Activated naive CD8-positive, alpha-beta T cell treated with anti-CD3 and anti-CD28 coated beads, Interleukin-2, amount 50 U/mL, for 24 hours (primary cell): ENCODE measurements around the gene WBP1.
A peak's percentile ranks its signal among the peaks of the same experiment; 100 is the strongest.

Experiments used
- ATAC-seq: fragments of 150-1000 bp; cut with Tn5 transposase; one replicate; pipeline ENCODE4 v1.10.0; 2021
- DNase-seq: peaks from one replicate; pipeline ENCODE4 v3.0.0; 2021
- H3K27ac Mint-ChIP-seq: one replicate; pipeline ENCODE4 v1.8.0; 2021; ENCODE audit warnings: mild to moderate bottlenecking, mixed read lengths
- H3K27me3 Mint-ChIP-seq: one replicate; pipeline ENCODE4 v1.8.0; 2021; ENCODE audit warnings: mixed read lengths
- H3K36me3 Mint-ChIP-seq: one replicate; pipeline ENCODE4 v1.8.0; 2021; ENCODE audit warnings: low read depth, mixed read lengths
- H3K4me1 Mint-ChIP-seq: one replicate; pipeline ENCODE4 v1.8.0; 2021; ENCODE audit warnings: mixed read lengths
- H3K4me3 Mint-ChIP-seq: one replicate; pipeline ENCODE4 v1.8.0; 2021; ENCODE audit warnings: mild to moderate bottlenecking, moderate library complexity, mixed read lengths
- H3K9me3 Mint-ChIP-seq: one replicate; pipeline ENCODE4 v1.8.0; 2021; ENCODE audit warnings: mixed read lengths

WBP1 gene

DNA sequence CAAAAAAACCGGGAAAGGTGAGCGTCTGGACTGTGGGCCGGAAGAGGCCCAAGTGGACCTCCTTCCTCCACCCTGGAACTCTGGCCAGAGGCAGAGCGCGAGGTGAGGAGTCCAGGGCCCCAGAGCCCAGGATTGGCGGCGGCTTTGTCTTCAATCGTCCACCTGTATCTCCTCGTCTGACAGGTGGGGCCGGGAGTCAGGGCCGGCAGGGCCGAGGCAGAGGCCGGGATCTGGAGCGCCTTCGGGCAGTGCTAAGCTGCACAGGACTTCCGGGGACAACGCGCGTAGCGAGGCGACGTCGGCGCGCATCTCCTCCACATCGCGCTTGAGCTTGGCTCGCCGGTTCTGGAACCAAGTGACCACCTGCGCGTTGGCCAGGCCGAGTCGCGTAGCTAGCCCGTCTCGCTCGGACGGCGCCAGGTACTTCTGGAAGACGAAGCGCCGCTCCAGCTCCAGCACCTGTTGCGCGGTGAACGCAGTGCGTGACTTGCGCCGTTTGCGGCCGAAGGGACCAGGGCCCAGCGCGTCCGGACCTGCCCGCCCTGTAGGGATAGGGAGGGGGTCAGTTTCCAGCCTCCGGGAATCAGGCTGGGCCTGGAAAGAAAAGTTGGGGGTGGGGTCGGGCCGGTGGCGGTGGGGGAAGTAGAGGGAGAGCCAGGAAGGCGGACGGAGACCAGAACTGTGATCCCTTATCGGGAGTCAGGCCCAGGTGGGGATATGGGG is 39.7 kb downstream of the WBP1 start:
- Mint-ChIP-seq H3K4me1 (peaks cover 32% of the 10 kb centered on the region), H3K27ac (peak overlapping the region; percentile 22), H3K27me3 (peaks cover 48% of the 10 kb centered on the region), H3K4me3 (peak overlapping the region; percentile 77), H3K36me3 (no peaks in the 10 kb centered on the region), H3K9me3 (no peaks in the 10 kb centered on the region)
- peak; percentile 30 for DNase-seq
- no peak for ATAC-seq

DNA sequence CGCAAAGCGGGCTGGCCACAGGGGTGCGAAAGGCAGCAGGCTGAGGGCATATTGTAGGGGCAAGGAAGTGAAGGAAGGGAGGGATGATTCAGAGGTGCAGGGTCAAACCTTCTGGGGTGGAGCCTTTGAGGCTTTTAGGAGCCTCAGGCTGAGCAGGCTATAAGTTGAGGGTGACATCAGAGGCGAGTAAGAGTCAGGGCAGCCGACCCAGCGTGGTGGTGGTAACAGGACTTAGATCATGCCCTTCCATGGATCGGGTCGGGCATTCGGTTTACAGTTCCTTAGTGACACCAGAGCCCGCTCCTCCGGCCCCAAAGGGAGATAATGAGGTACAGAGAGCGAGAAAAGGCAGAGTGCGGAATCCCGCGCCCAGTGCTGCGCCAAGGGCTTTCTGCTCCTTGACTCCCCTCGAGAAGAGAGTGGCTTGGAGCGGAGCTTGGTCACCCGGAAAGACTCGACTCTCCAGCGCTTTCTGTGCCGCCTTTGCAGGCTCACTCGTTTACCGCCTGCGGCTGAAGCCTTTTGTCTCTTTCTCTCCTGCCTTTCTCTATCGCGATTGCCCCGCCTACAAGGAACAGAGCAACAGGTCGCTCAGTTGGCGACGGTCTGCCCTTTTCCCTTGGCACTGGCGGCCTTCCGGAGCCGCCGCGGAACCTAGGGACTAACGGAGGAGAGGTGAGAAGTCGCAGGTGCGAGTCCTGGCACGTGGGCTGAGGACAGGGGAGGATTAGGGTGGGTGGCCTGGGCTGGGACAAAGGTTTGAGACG is 40.4 kb downstream of the WBP1 start:
- peak; percentile 81 for ATAC-seq
- peak; percentile 37 for DNase-seq
- Mint-ChIP-seq H3K36me3 (no peaks in the 10 kb centered on the region), H3K27ac (peak overlapping the region; percentile 9), H3K27me3 (peaks cover 51% of the 10 kb centered on the region), H3K9me3 (no peaks in the 10 kb centered on the region), H3K4me3 (peak overlapping the region; percentile 77), H3K4me1 (peaks cover 38% of the 10 kb centered on the region)

DNA sequence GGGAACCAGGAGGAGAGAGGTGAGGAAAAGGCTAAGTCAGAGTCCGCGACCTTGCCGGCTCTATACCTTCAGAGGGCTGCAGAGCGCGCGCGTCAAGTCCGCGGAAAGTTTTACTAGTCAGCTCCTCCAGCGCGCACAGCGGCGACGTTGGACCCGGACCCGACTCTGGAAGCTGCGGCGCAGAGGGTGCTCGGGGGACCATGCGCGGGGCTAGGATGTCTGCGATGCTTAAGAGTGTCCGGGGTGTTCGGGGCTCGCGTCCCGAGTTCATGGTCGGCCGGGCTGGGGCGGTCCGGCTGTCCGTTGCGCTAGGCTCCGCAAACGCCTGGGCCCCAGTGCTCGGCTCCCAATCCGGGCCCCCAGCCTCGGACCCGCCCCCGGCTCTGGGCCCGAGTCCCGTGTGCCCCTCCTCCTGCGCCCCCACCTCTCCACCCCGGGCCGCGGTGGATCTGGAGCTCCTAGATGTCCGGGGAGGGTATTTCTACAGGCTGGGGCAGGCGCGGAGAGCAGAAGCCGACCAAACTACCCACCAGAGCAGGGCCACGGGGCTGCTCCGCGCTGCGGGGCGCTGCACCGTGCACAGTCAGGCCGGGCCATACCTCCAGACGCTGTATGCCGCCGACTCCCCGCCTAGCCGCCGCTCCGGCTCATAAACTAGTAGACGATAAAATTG is 41.2 kb downstream of the WBP1 start, which contains the start of gene LBX2:
Gene LBX2 (minus strand): TSS at position 337 of the 673 bp plus-strand sequence. CDS start 66 bp downstream, at position 271.
- DNase-seq (peak; percentile 56), ATAC-seq (peak; percentile 33)
- Mint-ChIP-seq H3K4me3 (peak within 1 kb of the TSS; percentile 77), H3K27me3 (peaks cover 58% of the 10 kb centered on the region), H3K27ac (no peak within 1 kb of the TSS), H3K9me3 (no peaks in the 10 kb centered on the region), H3K4me1 (peaks cover 45% of the 10 kb centered on the region), H3K36me3 (peaks cover 3% of the 10 kb centered on the region)

DNA sequence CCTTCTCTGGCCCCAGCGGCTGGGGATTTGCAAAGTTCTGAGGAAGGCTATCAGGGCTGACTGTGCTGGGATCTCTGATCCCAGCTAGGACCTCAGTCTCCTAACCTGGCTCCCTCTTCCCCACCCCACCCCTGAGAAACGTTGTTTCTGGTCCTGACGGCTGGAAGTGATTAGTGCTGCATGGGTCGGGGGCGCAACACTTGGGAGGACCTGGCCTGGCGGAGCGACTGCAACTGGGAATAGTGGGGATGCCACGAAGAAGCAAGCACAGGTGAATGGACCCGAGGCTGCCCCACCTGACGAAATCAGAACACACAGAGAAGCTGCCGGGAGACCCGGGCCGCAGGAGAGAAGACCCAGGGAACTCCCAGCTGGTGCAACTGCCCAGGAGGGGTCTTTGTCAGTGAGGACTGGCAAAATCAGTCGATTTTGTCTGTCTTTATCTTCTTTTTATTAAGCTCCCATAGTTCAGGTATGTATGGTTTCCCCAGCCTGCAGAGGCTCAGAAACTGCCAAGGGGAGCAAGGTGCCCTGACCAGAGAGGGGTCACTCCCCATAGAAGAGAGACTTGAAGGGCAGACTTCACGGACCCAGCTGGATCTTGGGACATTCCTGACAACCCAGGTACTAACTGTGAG is 41.8 kb downstream of the WBP1 start:
- Mint-ChIP-seq H3K4me1 (peaks cover 50% of the 10 kb centered on the region), H3K27ac (no peak overlapping the region), H3K9me3 (no peaks in the 10 kb centered on the region), H3K4me3 (no peak overlapping the region), H3K27me3 (peaks cover 64% of the 10 kb centered on the region), H3K36me3 (peaks cover 10% of the 10 kb centered on the region)
- no peak for DNase-seq
- no peak for ATAC-seq

DNA sequence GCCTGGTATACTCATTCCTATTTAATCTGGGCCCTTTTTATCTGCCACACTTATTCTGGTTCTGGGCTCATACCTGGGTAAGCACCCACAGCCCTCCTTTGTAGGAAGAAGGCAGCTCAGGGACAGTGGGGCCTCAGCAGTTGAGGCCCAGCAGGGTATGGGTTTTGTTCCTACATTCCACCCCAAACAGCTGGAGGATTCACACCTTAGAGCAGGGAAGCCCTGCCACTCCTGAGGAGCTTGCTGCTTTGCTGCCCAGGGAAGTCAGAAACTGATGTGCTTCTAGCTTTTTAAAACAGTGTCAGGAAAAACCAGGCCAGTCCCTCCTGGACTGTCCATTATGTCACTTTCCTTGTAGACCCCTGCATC is 42.3 kb downstream of the WBP1 start:
- DNase-seq: no peak
- H3K36me3 Mint-ChIP-seq: peaks cover 15% of the 10 kb centered on the region
- peaks cover 66% of the 10 kb centered on the region for H3K27me3 Mint-ChIP-seq
- H3K4me1 Mint-ChIP-seq: peaks cover 52% of the 10 kb centered on the region
- no peaks in the 10 kb centered on the region for H3K9me3 Mint-ChIP-seq
- no peak overlapping the region for H3K27ac Mint-ChIP-seq
- no peak for ATAC-seq
- H3K4me3 Mint-ChIP-seq: no peak overlapping the region

DNA sequence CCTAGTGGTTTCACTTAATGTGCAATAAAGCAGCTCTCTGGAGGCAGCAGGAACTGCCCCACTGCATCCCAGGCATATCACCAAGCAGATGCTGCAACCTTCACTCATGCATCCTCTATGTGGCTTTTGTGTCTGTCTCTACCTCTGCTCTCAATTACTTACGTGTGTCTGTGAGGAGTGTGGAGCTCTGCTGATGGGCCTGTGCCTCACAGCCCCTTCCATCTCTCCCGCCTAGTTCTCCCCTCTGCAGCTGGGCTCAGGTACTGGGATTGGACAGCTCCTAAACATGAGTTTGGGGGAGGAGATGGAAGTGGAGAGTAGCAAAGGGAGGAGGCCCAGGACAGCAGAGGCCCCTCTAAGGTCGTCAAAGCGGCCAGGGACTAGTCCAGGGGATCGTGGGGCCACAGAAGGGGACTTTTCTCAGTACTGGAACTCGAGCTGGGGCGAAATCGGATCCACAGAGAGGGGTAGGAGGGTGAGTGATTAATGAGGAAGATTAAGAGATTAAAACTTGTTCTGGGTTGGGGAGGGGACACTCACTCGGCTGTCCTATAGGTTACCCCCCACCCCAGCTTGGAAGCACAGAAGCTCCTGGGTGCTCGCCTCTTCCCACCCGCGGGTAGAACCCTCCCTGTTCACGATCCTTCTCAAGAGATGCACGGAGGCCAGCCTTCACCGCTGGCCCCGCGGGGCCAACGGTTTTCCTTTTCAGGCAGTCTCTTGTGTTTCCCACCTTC is 43.3 kb downstream of the WBP1 start:
- Mint-ChIP-seq H3K4me1 (peaks cover 58% of the 10 kb centered on the region), H3K9me3 (no peaks in the 10 kb centered on the region), H3K27me3 (peaks cover 66% of the 10 kb centered on the region), H3K27ac (no peak overlapping the region), H3K4me3 (no peak overlapping the region), H3K36me3 (peaks cover 21% of the 10 kb centered on the region)
- DNase-seq: no peak
- no peak for ATAC-seq

DNA sequence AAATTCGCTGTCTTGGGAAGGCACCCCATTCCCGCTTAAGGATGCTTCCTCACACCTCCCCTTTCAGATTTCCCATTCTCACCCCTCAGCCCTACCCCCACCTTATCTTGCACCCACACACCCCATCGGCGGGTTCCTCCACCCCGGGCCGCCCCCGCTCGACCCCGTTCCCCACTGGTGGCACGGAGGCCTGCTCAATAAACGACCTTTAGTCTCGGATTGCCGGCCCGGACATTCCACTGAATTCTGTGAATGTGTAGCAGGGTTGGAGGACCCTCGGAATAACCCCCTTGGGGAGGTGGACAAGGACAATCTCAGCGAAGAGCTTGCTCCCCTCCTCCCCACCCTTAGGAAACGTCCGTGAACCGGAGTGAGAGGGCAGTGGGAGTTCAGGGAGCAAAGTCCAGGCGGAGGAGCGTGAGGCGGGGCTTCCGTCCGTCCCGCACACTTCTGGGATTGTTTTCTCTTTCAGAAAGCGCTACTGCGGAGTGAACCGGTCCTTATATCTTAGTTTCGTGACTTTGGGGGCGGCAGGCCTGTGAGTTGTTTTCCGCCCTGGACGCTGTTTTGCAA is 44.0 kb downstream of the WBP1 start:
- DNase-seq (no peak), ATAC-seq (no peak)
- H3K4me3 Mint-ChIP-seq: peak overlapping the region; percentile 57
- peaks cover 66% of the 10 kb centered on the region for H3K27me3 Mint-ChIP-seq
- no peak overlapping the region for H3K27ac Mint-ChIP-seq
- H3K36me3 Mint-ChIP-seq: peaks cover 28% of the 10 kb centered on the region
- no peaks in the 10 kb centered on the region for H3K9me3 Mint-ChIP-seq
- peaks cover 66% of the 10 kb centered on the region for H3K4me1 Mint-ChIP-seq

DNA sequence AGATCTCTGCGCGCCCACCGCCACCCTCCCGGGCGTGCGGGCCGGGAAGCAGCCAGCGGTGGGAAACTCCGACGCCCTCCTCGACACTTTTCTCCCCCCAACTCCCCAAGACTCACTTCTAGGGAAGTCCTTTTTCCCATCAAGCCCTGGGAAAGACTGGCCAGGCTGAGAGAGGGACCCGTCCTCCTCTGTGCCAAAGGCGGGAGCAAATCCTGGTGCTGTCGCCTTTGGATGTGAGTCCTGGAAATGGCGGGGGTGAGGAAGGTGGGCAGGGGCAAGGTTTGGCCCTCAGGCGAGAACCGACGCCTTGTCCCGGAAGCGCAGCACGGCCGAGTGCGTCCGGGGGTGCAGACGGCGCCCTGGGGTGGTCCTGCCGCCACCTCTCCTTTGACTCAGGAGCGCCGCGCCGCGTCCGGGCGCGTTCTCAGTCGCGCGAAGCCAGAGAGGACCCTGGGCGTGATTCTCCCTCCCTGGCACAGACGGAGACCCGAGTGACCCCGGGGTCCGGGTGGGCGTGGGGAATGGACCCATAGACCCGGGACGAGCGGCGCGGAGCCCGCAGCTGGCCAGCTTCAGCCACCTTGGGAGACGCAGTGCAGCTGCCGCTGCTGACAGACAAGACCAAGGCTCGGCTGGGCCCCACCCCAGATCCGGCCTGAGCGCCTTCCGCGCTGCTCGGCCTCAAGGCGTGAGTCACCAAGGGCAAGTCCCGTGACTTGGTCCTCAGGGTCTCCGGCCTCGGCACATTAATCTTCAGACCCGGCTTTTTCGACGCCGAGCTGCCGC is 44.7 kb downstream of the WBP1 start:
- H3K4me3 Mint-ChIP-seq: peak overlapping the region; percentile 57
- ATAC-seq (peak; percentile 34), DNase-seq (peak; percentile 64)
- H3K27me3 Mint-ChIP-seq: peaks cover 66% of the 10 kb centered on the region
- H3K27ac Mint-ChIP-seq: no peak overlapping the region
- H3K36me3 Mint-ChIP-seq: peaks cover 31% of the 10 kb centered on the region
- no peaks in the 10 kb centered on the region for H3K9me3 Mint-ChIP-seq
- H3K4me1 Mint-ChIP-seq: peaks cover 69% of the 10 kb centered on the region

DNA sequence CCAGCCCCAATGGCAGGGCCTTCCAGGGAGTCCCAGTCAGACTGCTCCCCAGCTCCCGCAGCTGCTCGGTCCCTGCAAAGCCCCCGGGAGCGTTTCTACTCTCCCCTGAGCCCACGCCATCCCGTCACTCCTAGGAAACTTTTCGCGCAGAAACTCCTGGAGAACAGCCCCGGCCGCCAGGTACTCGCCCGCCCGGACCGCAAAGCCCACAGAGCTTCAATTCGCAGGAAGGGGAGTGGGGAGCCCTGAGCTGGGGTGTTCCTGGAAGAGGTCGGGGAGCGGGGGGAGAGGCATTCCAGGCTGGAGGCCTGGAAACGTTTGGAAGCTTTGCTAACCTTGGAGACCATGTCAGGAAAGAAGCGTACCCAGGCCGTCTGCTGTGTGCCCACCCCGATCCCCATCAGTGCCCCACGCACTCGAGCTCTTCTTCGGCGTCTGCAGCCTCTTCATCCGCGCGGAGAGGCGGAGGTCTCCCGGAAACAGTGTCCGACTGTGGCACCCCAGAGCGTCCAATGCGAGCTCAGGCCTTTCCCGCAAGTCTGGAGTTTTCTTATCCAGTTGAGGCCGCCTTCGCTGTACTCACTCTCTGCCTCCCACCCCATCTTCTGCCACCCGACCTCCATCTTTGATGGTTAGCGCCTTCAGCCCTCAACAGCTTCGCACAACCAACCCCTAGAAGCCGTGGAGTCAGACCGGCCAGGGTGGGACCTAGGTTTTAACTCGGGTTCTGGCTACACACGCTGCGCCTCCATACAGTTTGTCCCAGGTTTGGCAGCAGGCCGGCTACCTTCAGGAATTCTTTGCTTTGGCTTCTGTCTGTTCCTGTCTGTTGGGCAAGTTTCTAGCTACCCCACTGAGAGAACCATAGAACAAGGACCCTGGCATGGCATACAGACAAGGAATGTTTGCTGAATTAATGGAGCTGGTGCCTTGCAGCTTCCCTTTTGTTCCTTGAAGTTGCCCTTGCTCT is 45.6 kb downstream of the WBP1 start:
- peaks cover 58% of the 10 kb centered on the region for H3K27me3 Mint-ChIP-seq
- H3K27ac Mint-ChIP-seq: no peak overlapping the region
- H3K4me1 Mint-ChIP-seq: peaks cover 67% of the 10 kb centered on the region
- peak overlapping the region; percentile 57 for H3K4me3 Mint-ChIP-seq
- no peak for ATAC-seq
- peaks cover 31% of the 10 kb centered on the region for H3K36me3 Mint-ChIP-seq
- no peaks in the 10 kb centered on the region for H3K9me3 Mint-ChIP-seq
- DNase-seq: no peak

DNA sequence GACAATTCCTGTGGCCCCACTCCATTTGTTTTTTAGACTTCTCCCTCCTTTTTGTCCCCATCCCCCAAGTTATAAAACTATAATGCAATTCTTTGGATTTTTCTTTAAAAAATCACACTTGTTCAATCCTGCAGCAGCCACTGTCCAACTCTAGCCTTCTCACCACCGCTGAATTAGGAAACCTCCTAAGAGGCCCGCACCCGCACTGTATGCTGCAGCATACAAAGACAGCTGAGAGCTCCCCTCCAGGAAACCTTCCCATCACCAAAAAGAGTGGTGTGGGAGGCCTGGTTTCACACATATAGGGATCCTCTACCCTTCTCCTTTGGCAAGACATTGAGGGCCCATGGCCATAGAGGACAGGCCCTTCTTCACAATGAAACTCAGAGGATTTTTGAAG is 46.4 kb downstream of the WBP1 start:
- DNase-seq (no peak), ATAC-seq (no peak)
- peaks cover 62% of the 10 kb centered on the region for H3K4me1 Mint-ChIP-seq
- H3K9me3 Mint-ChIP-seq: no peaks in the 10 kb centered on the region
- H3K27me3 Mint-ChIP-seq: peaks cover 55% of the 10 kb centered on the region
- H3K27ac Mint-ChIP-seq: no peak overlapping the region
- peak overlapping the region; percentile 2 for H3K4me3 Mint-ChIP-seq
- peaks cover 31% of the 10 kb centered on the region for H3K36me3 Mint-ChIP-seq

DNA sequence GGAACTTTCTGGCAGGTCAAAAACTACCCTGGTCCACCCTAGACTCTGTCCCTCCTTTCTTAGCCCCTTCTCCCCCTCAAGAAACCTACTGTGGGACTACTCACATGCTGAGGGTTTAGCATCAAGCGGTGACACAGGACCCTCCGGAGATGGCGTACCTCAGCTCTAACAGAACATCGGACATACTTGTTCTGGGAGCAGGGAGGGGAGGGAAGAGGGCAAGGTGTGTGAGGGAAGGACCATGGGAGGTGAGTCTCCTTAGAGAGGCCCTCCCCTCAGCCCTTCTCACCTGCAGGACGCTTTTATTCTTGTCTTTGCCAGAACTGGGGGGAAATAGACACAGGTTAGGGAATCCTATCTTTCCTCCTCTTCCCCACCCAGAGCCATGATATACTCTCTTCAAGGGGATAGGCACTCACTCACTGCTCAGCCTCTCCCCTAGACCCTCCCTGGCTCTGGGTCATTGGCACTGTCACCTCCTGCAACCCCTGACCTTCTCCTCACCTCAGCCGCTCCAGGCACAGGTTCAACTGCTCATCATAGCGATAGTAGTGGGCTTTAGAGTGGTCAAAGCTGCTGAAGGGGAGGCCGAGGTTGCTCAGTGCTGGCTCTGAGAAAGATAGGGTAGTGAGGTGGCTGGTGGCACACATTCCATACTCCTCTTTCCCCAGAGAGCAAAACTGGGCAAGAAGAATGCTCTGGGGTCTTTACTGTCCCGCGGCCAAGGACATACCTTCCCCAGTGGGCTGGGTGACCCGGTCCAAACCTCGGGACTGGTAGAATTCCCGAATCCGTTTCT is 47.4 kb downstream of the WBP1 start:
- no peak for DNase-seq
- Mint-ChIP-seq H3K4me3 (peak overlapping the region; percentile 3), H3K36me3 (peaks cover 31% of the 10 kb centered on the region), H3K27ac (no peak overlapping the region), H3K4me1 (peaks cover 64% of the 10 kb centered on the region), H3K27me3 (peaks cover 52% of the 10 kb centered on the region), H3K9me3 (no peaks in the 10 kb centered on the region)
- no peak for ATAC-seq
